Measurements from ENCODE around the gene DGKQ.
"Not testable (repeated sequence)": the region's sequence is repeated elsewhere in the genome, so short reads cannot be mapped to it uniquely, and the experiment has no call there.

The DGKQ gene

GRCh38 chr4:949656-950055 lies 23.7 kb downstream of the DGKQ start:
- no peak for DNase-seq (ENCODE audit: low read depth)

- DNase-seq (ENCODE audit: low read depth) = no peak
These were observed 24.5 kb downstream of the DGKQ start for GRCh38 chr4:948936-949300.

- DNase-seq (ENCODE audit: low read depth) = no peak
These were observed 25.1 kb downstream of the DGKQ start for GRCh38 chr4:948101-948935.

- no peak for DNase-seq (ENCODE audit: low read depth)
These were observed 25.8 kb downstream of the DGKQ start for GRCh38 chr4:947491-947971.

- DNase-seq (ENCODE audit: low read depth) = no peak
These were observed 26.6 kb downstream of the DGKQ start for GRCh38 chr4:946517-947471.

- no peak for DNase-seq (ENCODE audit: low read depth)
These were observed 27.3 kb downstream of the DGKQ start for GRCh38 chr4:946103-946450.

GRCh38 chr4:945274-946102 lies 27.9 kb downstream of the DGKQ start:
- DNase-seq (ENCODE audit: low read depth) = no peak

- not testable (repeated sequence) for DNase-seq (ENCODE audit: low read depth)
These were observed 33.9 kb downstream of the DGKQ start for GRCh38 chr4:939508-939907.

GRCh38 chr4:932713-933070 lies 40.7 kb downstream of the DGKQ start:
- DNase-seq (ENCODE audit: low read depth) = no peak

GRCh38 chr4:931960-932712 lies 41.2 kb downstream of the DGKQ start, which contains the start of the genes GAK and TMEM175:
GAK (minus strand) TSS chr4:932316; CDS start chr4:932187, 129 bp downstream.
TMEM175 (plus strand) TSS chr4:932460; CDS start chr4:947740, 15,280 bp downstream.
- DNase-seq (ENCODE audit: low read depth) = peak; percentile 82

- no peak for DNase-seq (ENCODE audit: low read depth)
These were observed 42.0 kb downstream of the DGKQ start for GRCh38 chr4:931194-931959.

- no peak for DNase-seq (ENCODE audit: low read depth)
These were observed 42.6 kb downstream of the DGKQ start for GRCh38 chr4:930827-931193.

GRCh38 chr4:930028-930551 lies 43.3 kb downstream of the DGKQ start:
- no peak for DNase-seq (ENCODE audit: low read depth)

GRCh38 chr4:929096-929765 lies 44.1 kb downstream of the DGKQ start:
- DNase-seq (ENCODE audit: low read depth) = no peak

GRCh38 chr4:927566-927965 lies 45.8 kb downstream of the DGKQ start:
- not testable (repeated sequence) for DNase-seq (ENCODE audit: low read depth)

GRCh38 chr4:926538-926937 lies 46.8 kb downstream of the DGKQ start:
- no peak for DNase-seq (ENCODE audit: low read depth)

GRCh38 chr4:925771-926500 lies 47.4 kb downstream of the DGKQ start:
- no peak for DNase-seq (ENCODE audit: low read depth)

- DNase-seq (ENCODE audit: low read depth) = no peak
These were observed 48.2 kb downstream of the DGKQ start for GRCh38 chr4:925171-925570.
